ENCODE measurements around the gene SEMA3C. TPM values are rescaled to one million over a fixed set of nuclear protein-coding genes. Genes with fewer than 3 reads are reported as not detected.

Gene SEMA3C
- not detected for total RNA-seq

- Mint-ChIP-seq H3K36me3 (ENCODE audit: low read depth) (no peaks in the 10 kb centered on the region), H3K9me3 (no peaks in the 10 kb centered on the region), H3K27ac (no peak within 1 kb of the TSS), H3K4me1 (ENCODE audit: low read depth) (peaks cover 4% of the 10 kb centered on the region), H3K4me3 (peak within 1 kb of the TSS; percentile 20), H3K27me3 (peaks cover 48% of the 10 kb centered on the region)
- POLR2A ChIA-PET = no interaction called here
- intact Hi-C loops (cut with micrococcal nuclease) = no loop called here
- CTCF ChIA-PET = interaction anchor here (1.2 kb wide), 1 partner anchor 9 kb away, joined by 3 read pairs; no protein-coding TSS in a partner anchor
- ATAC-seq (peak; percentile 80), DNase-seq (peak; percentile 32)
- no peak for TF ChIP-seq CTCF (IDR thresholded peaks at IDR 0.05)
Measured at GRCh38 chr7:80918909-80919721, at the start of gene SEMA3C. SEMA3C (minus strand) TSS chr7:80919051; CDS start chr7:80916781, 2,270 bp downstream.

GRCh38 chr7:80968606-80969005 is 49.8 kb upstream of the SEMA3C start:
- no peaks in the 10 kb centered on the region for H3K4me1 Mint-ChIP-seq (ENCODE audit: low read depth)
- H3K4me3 Mint-ChIP-seq = no peak overlapping the region
- TF ChIP-seq CTCF (IDR thresholded peaks at IDR 0.05) = no peak
- peaks cover 3% of the 10 kb centered on the region for H3K9me3 Mint-ChIP-seq
- ChIA-PET CTCF (interaction anchor here (1.3 kb wide), 1 partner anchor 9 kb away, joined by 3 read pairs; no protein-coding TSS in a partner anchor), POLR2A (no interaction called here)
- no peaks in the 10 kb centered on the region for H3K27me3 Mint-ChIP-seq
- intact Hi-C loops (cut with micrococcal nuclease) = no loop called here
- DNase-seq = no peak
- no peak overlapping the region for H3K27ac Mint-ChIP-seq
- ATAC-seq = no peak
- H3K36me3 Mint-ChIP-seq (ENCODE audit: low read depth) = no peaks in the 10 kb centered on the region

- no peaks in the 10 kb centered on the region for H3K27me3 Mint-ChIP-seq
- H3K27ac Mint-ChIP-seq = no peak overlapping the region
- H3K36me3 Mint-ChIP-seq (ENCODE audit: low read depth) = no peaks in the 10 kb centered on the region
- TF ChIP-seq CTCF (IDR thresholded peaks at IDR 0.05) = no peak
- peaks cover 3% of the 10 kb centered on the region for H3K9me3 Mint-ChIP-seq
- no peak for ATAC-seq
- no peak overlapping the region for H3K4me3 Mint-ChIP-seq
- intact Hi-C loops (cut with micrococcal nuclease) = no loop called here
- ChIA-PET POLR2A (interaction anchor here (0.6 kb wide), 1 partner anchor 1054 kb away, joined by 3 read pairs; no protein-coding TSS in a partner anchor), CTCF (interaction anchor here (1.3 kb wide), 1 partner anchor 10 kb away, joined by 3 read pairs; no protein-coding TSS in a partner anchor)
- DNase-seq = no peak
- no peaks in the 10 kb centered on the region for H3K4me1 Mint-ChIP-seq (ENCODE audit: low read depth)
Measured at GRCh38 chr7:80967917-80968297, 49.1 kb upstream of the SEMA3C start.

GRCh38 chr7:80967071-80967916 is 48.4 kb upstream of the SEMA3C start:
- no peak for ATAC-seq
- H3K36me3 Mint-ChIP-seq (ENCODE audit: low read depth) = no peaks in the 10 kb centered on the region
- no peaks in the 10 kb centered on the region for H3K27me3 Mint-ChIP-seq
- no peaks in the 10 kb centered on the region for H3K4me1 Mint-ChIP-seq (ENCODE audit: low read depth)
- no peak overlapping the region for H3K27ac Mint-ChIP-seq
- POLR2A ChIA-PET = no interaction called here
- no peak overlapping the region for H3K4me3 Mint-ChIP-seq
- no peak for TF ChIP-seq CTCF (IDR thresholded peaks at IDR 0.05)
- intact Hi-C loops (cut with micrococcal nuclease) = no loop called here
- H3K9me3 Mint-ChIP-seq = peaks cover 3% of the 10 kb centered on the region
- DNase-seq = no peak
- CTCF ChIA-PET = interaction anchor here (1.3 kb wide), 1 partner anchor 11 kb away, joined by 3 read pairs; no protein-coding TSS in a partner anchor
